ENCODE measurements around the gene HIF1AN. TPM values are rescaled to one million over a fixed set of nuclear protein-coding genes. Genes with fewer than 3 reads are reported as not detected.

HIF1AN gene
- 6.3 and 9.6 TPM in 2 replicates for total RNA-seq

DNA sequence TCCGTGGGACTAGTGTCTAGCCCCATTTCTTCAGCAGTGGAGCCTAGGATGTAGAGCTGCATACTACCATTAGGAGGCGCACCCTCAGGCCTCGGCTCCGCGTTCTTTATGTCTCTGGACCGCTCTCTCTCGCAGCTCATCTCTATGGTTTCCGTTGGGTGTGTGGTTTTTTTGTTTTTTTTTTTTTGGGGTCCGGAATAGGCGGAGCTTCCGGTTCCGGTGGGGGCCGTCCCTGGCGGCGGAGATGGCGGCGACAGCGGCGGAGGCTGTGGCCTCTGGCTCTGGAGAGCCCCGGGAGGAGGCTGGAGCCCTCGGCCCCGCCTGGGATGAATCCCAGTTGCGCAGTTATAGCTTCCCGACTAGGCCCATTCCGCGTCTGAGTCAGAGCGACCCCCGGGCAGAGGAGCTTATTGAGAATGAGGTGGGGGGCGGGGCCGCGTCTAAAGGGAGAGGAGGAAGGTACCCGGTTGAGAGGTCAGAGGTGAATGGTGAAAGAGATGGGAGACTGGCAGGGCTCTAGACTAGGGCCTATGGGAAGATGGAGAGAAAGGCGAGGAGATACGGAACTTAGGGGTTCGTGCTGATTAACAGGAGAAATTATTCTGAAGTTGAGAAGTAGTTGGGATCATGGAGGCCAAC, at the start of gene HIF1AN:
TSS of gene HIF1AN (plus strand) at position 229 of the 639 bp plus-strand sequence. CDS start at position 245, 16 bp downstream.

DNA sequence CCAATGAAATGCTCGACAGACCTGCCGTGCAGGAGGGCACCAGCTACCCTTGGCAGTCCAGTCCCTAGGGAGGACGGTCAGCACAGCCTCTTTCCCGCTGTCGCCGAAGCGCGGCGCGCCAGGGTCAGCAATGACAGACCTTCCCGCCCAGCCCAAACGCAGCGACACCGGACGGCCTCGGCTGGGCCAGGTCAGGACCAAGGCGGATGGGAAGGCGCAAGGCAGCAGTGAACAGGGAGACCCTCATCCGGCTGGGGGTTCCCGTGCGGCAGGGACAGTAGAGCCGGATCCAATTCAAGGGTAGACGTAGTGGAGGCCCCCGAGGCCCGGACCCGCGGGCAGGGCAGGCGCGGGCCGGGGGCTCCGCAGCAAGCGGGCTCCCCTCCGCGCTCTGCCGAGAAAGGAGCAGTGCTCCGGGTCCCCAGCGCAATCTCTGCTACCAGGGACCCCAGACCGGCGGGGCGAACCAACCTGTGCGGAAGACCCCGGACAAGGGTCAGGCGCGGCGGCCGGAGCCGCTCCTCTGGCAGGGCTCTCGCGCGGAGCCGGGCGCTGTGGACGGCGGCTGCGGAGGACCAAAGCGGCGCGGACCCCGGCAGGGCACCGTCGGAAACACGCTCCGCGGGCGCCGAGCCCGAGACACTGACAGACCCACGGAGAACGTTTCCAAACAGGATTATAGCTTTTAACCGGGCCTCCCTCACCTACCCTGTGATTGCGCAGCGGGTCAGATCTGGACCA, 16.3 kb upstream of the HIF1AN start, which contains the start of gene SEC31B:
TSS of gene SEC31B (minus strand) at position 551 of the 741 bp plus-strand sequence. CDS start 2,909 bp downstream, outside the sequence.

DNA sequence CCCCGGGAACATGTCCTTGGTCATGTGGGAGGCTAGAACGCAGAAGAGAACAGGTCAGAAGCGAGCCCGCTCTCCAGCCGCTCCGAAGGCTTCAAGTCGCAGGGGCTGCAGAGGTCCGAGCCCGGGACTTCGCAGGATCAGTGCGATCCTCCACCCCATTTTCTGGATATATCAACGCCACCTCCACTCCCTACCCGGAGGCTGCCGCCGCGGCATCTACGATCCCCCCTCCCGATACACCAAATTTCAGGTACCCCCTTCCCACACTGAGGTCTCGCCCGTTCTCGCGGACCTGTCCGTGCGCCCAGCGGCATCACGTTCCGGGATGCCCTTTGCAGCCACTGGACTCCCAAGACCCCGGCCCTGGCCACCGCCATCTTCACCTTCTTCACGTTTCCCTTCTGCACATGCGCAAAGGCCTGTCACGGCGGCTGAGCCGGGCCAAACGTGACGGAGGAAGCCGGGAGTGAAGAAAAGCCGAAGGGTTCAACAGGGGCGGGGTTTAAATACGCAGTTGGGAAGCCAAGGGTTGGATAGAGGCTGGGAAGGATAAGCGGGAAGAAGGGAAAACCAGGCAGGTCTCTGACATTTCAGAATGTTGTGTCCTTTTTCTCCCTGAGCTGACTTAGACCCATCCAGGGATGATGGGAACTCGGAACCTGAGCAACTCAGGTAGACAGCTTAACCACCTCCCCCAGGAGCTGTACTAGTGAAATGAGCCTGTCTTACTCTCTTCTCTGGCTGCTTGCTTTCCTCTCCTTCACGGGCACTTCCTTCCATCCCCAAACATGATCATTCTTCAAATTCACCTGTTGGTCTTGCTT, 6.1 kb upstream of the HIF1AN start, which contains the start of gene NDUFB8:
TSS of gene NDUFB8 (minus strand) at position 397 of the 824 bp plus-strand sequence. CDS start at position 377, 20 bp downstream.

Other genes starting within 250 kb of the HIF1AN start
- gene BLOC1S2, start 249.3 kb upstream of the HIF1AN start, total RNA-seq, result 20.7 and 33.1 TPM in 2 replicates
- gene PKD2L1, start 205.7 kb upstream of the HIF1AN start, total RNA-seq, result not detected in 2 replicates
- gene SCD, start 188.7 kb upstream of the HIF1AN start, total RNA-seq, result 89.5 and 91.8 TPM in 2 replicates
- gene WNT8B, start 72.9 kb upstream of the HIF1AN start, total RNA-seq, result not detected in 2 replicates
- 1.4 and 6.4 TPM in 2 replicates for gene SEC31B, start 16.1 kb upstream of the HIF1AN start, total RNA-seq
- 112 and 119 TPM in 2 replicates for gene NDUFB8, start 6.1 kb upstream of the HIF1AN start, total RNA-seq
- gene PAX2, start 209.6 kb downstream of the HIF1AN start, total RNA-seq, result not detected in 2 replicates

All from cardiac ventricle fibroblast (primary cell).